ENCODE results near the gene ANKRD12.

GRCh38 chr18:9173770-9174233, 37.2 kb downstream of the ANKRD12 start:
- TF ChIP-seq POLR2A (IDR thresholded peaks at IDR 0.05; ENCODE audit: low read depth, low read length) (no peak), POLR2AphosphoS5 (IDR thresholded peaks at IDR 0.05; ENCODE audit: low read depth, low read length) (no peak), TAF1 (IDR thresholded peaks at IDR 0.05; ENCODE audit: borderline replicate concordance, low read depth, low read length) (no peak)

Data from GM12892 (cell line).